Common myeloid progenitor, CD34-positive (primary cell): ENCODE measurements around the gene SORD.

ENCODE experiments used
- CTCF ChIA-PET: fragments of 350-600 bp; sonication (Branson Sonifier 250); formaldehyde crosslinking; loops from one replicate; lab custom pipeline; 2021; ENCODE audit warnings: antibody characterized with exemption; lab: Charles Lee
- POLR2A ChIA-PET: fragments of 350-600 bp; sonication (Branson Sonifier 250); formaldehyde crosslinking; loops from one replicate; lab custom pipeline; 2021; ENCODE audit warnings: antibody characterized with exemption; lab: Charles Lee
- DNase-seq, 3 donors: peaks; one replicate each; pipeline versions ENCODE4 v3.0.0 to v3.0.0-alpha.2; 2013
- H3K27ac ChIP-seq, 2 experiments: 1 replicate in 1 of 2; 2 replicates in 1 of 2; pipeline ENCODE4 v1.7.0; 2013; ENCODE audit warnings: inconsistent platforms in 2 of 2, low read length in 2 of 2, mild to moderate bottlenecking in 2 of 2, low read depth in 1 of 2, moderate library complexity in 1 of 2; ENCODE audit not compliant: severe bottlenecking in 2 of 2, insufficient read depth in 1 of 2, poor library complexity in 1 of 2
- H3K27me3 ChIP-seq, 5 experiments: replicated peaks in 2 of 5; 1 replicate in 3 of 5; 2 replicates in 2 of 5; pipeline versions ENCODE4 v1.6.1 to v1.7.0; 2013; ENCODE audit warnings: low read length in 4 of 5, mild to moderate bottlenecking in 2 of 5, moderate library complexity in 2 of 5, inconsistent platforms in 1 of 5; ENCODE audit not compliant: insufficient read depth in 5 of 5, control insufficient read depth in 4 of 5
- H3K36me3 ChIP-seq, 4 experiments: 1 replicate in 2 of 4; 2 replicates in 2 of 4; pipeline versions ENCODE4 v1.6.1 to v1.7.0; 2013; ENCODE audit warnings: low read length in 3 of 4, control low read depth in 1 of 4, mild to moderate bottlenecking in 1 of 4; ENCODE audit not compliant: control insufficient read depth in 4 of 4, insufficient read depth in 4 of 4
- H3K4me1 ChIP-seq, 4 experiments: 1 replicate in 3 of 4; 2 replicates in 1 of 4; pipeline versions ENCODE4 v1.6.1 to v1.7.1; 2013; ENCODE audit warnings: low read length in 3 of 4, mild to moderate bottlenecking in 3 of 4, control low read depth in 1 of 4, inconsistent platforms in 1 of 4, moderate library complexity in 1 of 4; ENCODE audit not compliant: control insufficient read depth in 4 of 4, insufficient read depth in 4 of 4; ENCODE audit errors: control extremely low read depth in 1 of 4
- H3K4me3 ChIP-seq, 7 experiments: 1 replicate in 4 of 7; 2 replicates in 3 of 7; pipeline versions ENCODE4 v1.5.1 to v1.7.0; 2013; ENCODE audit warnings: mild to moderate bottlenecking in 7 of 7, low read length in 6 of 7, moderate library complexity in 6 of 7, inconsistent platforms in 2 of 7, low read depth in 2 of 7, control low read depth in 1 of 7; ENCODE audit not compliant: insufficient read depth in 4 of 7, control insufficient read depth in 1 of 7; ENCODE audit errors: extremely low read depth in 1 of 7
- H3K9me3 ChIP-seq, 5 experiments: 1 replicate in 4 of 5; 2 replicates in 1 of 5; pipeline versions ENCODE4 v1.6.1 to v1.7.1; 2013; ENCODE audit warnings: low read length in 4 of 5, mild to moderate bottlenecking in 2 of 5, inconsistent platforms in 1 of 5, low read depth in 1 of 5, moderate library complexity in 1 of 5; ENCODE audit not compliant: control insufficient read depth in 4 of 5, insufficient read depth in 2 of 5; ENCODE audit errors: control extremely low read depth in 1 of 5
- WGBS: methylation state at CpG from one replicate; pipeline ENCODE4 v1.1.5; 2013; ENCODE audit not compliant: insufficient coverage; 5-methylcytosine and 5-hydroxymethylcytosine counted together

The SORD gene

GRCh38 chr15:45094358-45094730, 71.3 kb downstream of the SORD start:
- CTCF ChIA-PET = no interaction called here
- 93% methylated on average over 9 of the region's 9 CpGs for WGBS
- Histone ChIP-seq H3K27me3 (peaks cover 0 to 4% (median 0%) of the 10 kb centered on the region in 5 experiments), H3K27ac (no peak overlapping the region), H3K36me3 (no peaks in the 10 kb centered on the region), H3K9me3 (no peaks in the 10 kb centered on the region), H3K4me3 (no peak overlapping the region), H3K4me1 (no peaks in the 10 kb centered on the region)
- DNase-seq = no peak
- POLR2A ChIA-PET = no interaction called here

DNA sequence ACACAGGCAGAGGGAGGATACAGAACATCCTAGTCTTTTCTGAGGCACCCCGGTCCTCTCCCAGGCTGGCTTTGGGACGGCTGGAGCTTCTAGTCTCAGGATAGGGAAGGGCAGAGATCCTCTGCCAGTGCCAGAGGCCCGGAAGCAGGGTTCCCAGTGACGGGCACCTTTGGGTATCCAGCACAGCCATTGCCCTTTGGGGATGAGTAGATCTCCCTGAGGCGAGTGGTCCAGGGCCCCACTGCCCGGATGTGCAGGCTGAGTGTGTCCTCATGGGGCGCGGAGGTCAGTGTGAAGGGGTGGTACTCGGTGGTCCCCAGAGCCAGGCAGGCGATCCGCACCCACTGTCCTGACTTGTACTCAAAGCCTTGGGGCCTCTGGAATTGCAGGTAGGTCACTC, 72.7 kb downstream of the SORD start:
- no peak overlapping the region for H3K27ac ChIP-seq
- H3K4me1 ChIP-seq = no peaks in the 10 kb centered on the region
- POLR2A ChIA-PET = no interaction called here
- no peak overlapping the region for H3K4me3 ChIP-seq
- no peaks in the 10 kb centered on the region for H3K36me3 ChIP-seq
- CTCF ChIA-PET = interaction anchor here (3.5 kb wide), 1 partner anchor 23 kb away, joined by 10 read pairs; no protein-coding TSS in a partner anchor
- peaks cover 0 to 4% (median 3%) of the 10 kb centered on the region in 5 experiments for H3K27me3 ChIP-seq
- H3K9me3 ChIP-seq = no peaks in the 10 kb centered on the region
- WGBS = 97% methylated on average over 11 of the region's 11 CpGs
- DNase-seq = no peak

- 98% methylated on average over 6 of the region's 7 CpGs for WGBS
- DNase-seq = no peak
- Histone ChIP-seq H3K4me1 (no peaks in the 10 kb centered on the region), H3K27me3 (peaks cover 0 to 5% (median 0%) of the 10 kb centered on the region in 5 experiments), H3K4me3 (no peak overlapping the region), H3K27ac (no peak overlapping the region), H3K36me3 (no peaks in the 10 kb centered on the region), H3K9me3 (no peaks in the 10 kb centered on the region)
- CTCF ChIA-PET = interaction anchor here (1.4 to 3.5 kb wide), 2 partner anchors 12 to 21 kb away, joined by 3 to 10 read pairs; no protein-coding TSS in a partner anchor
- POLR2A ChIA-PET = interaction anchor here (0.6 kb wide), 1 partner anchor 113 kb away, joined by 3 read pairs; no protein-coding TSS in a partner anchor
These were observed 74.5 kb downstream of the SORD start for GRCh38 chr15:45097466-45097865.

- ChIA-PET POLR2A (no interaction called here), CTCF (no interaction called here)
- H3K4me3 ChIP-seq = no peak overlapping the region
- H3K27me3 ChIP-seq = peaks cover 0 to 5% (median 0%) of the 10 kb centered on the region in 5 experiments
- H3K9me3 ChIP-seq = no peaks in the 10 kb centered on the region
- no peaks in the 10 kb centered on the region for H3K4me1 ChIP-seq
- H3K27ac ChIP-seq = no peak overlapping the region
- no peaks in the 10 kb centered on the region for H3K36me3 ChIP-seq
- no peak for DNase-seq
- 89% methylated on average over 23 of the region's 23 CpGs for WGBS
These were observed 76.7 kb downstream of the SORD start for GRCh38 chr15:45099549-45100165.

GRCh38 chr15:45100884-45101625, 78.1 kb downstream of the SORD start:
- DNase-seq = no peak
- CTCF ChIA-PET = no interaction called here

GRCh38 chr15:45101749-45102148, 78.8 kb downstream of the SORD start:
- ChIA-PET POLR2A (no interaction called here), CTCF (no interaction called here)
- 95% methylated on average over 11 of the region's 12 CpGs for WGBS
- H3K4me1 ChIP-seq = no peaks in the 10 kb centered on the region
- no peaks in the 10 kb centered on the region for H3K36me3 ChIP-seq
- no peak overlapping the region for H3K4me3 ChIP-seq
- H3K27ac ChIP-seq = no peak overlapping the region
- DNase-seq = no peak
- peaks cover 0 to 12% (median 3%) of the 10 kb centered on the region in 5 experiments for H3K27me3 ChIP-seq
- no peaks in the 10 kb centered on the region for H3K9me3 ChIP-seq

More at GRCh38 chr15:45100884-45101625, 78.1 kb downstream of the SORD start:
- Histone ChIP-seq H3K27me3 (peaks cover 0 to 7% (median 1%) of the 10 kb centered on the region in 5 experiments), H3K4me3 (no peak overlapping the region), H3K9me3 (no peaks in the 10 kb centered on the region), H3K36me3 (no peaks in the 10 kb centered on the region), H3K4me1 (no peaks in the 10 kb centered on the region), H3K27ac (no peak overlapping the region)
- POLR2A ChIA-PET = no interaction called here
- 71% methylated on average over 3 of the region's 7 CpGs for WGBS

DNA sequence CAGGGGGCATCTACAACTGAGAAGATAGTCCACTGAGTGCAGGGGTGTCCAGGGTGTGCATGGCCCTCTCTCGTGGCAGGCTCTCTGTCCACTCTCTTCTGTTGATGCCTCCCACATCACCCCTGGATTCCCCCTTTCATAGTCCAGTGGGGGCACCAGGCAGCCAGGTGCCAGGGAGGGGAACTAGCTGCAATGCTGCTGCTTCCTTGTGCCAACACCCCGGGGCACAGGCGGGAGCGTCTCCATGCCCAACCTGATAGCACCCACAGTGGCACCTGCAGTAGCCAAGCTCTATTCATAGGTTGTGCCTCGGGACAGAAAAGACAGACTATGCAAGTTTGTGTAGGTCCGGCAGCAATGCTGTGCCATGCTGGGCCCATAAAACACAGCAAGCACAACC, 79.2 kb downstream of the SORD start:
- Histone ChIP-seq H3K4me3 (no peak overlapping the region), H3K9me3 (no peaks in the 10 kb centered on the region), H3K27ac (no peak overlapping the region), H3K36me3 (no peaks in the 10 kb centered on the region), H3K4me1 (no peaks in the 10 kb centered on the region), H3K27me3 (peaks cover 0 to 12% (median 3%) of the 10 kb centered on the region in 5 experiments)
- ChIA-PET CTCF (no interaction called here), POLR2A (no interaction called here)
- 97% methylated on average over 5 of the region's 6 CpGs for WGBS
- DNase-seq = no peak
